ENCODE data around the gene COL24A1.
A peak's percentile ranks its signal among the peaks of the same experiment; 100 is the strongest.

GRCh38 chr1:85911742-85912141 lies 244.8 kb downstream of the COL24A1 start:
- peak; percentile 15; the same call in 1 of the 2 replicates for TF ChIP-seq CTCF (IDR thresholded peaks at IDR 0.05; ENCODE audit: low read length)
- TF ChIP-seq EZH2 (IDR thresholded peaks at IDR 0.05; ENCODE audit: borderline replicate concordance, low read length), result no peak

All from OCI-LY1 (cell line).